NCI-H146 treated with DMSO at 0.1 percent for 48 hours (cell line): Measurements from ENCODE around the gene INPP5A.

Source experiments
- DNase-seq: peaks from one replicate; lab custom pipeline; 2025; ENCODE audit not compliant: unreplicated experiment; lab: John Stamatoyannopoulos, UW

Gene INPP5A

GRCh38 chr10:132776186-132776585, 238.6 kb downstream of the INPP5A start:
- no peak for DNase-seq

GRCh38 chr10:132776821-132777220, 239.2 kb downstream of the INPP5A start:
- DNase-seq: no peak

DNA sequence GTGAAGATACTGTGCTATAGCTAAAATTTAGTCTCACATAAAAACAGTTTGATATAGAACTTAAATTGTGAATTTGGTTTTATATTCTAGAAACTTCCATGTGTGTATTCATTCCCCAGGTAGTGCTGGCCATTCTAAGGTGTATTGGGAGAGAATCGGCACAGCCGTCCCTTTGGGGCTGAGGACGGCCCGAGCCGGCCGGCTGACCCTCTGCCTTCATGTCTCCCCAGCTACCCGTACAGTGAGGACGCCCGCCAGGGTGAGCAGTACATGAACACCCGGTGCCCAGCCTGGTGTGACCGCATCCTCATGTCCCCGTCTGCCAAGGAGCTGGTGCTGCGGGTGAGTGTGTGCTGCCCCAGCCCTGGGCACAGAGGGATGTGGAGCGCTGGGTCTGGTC, 239.9 kb downstream of the INPP5A start:
- DNase-seq: no peak

DNA sequence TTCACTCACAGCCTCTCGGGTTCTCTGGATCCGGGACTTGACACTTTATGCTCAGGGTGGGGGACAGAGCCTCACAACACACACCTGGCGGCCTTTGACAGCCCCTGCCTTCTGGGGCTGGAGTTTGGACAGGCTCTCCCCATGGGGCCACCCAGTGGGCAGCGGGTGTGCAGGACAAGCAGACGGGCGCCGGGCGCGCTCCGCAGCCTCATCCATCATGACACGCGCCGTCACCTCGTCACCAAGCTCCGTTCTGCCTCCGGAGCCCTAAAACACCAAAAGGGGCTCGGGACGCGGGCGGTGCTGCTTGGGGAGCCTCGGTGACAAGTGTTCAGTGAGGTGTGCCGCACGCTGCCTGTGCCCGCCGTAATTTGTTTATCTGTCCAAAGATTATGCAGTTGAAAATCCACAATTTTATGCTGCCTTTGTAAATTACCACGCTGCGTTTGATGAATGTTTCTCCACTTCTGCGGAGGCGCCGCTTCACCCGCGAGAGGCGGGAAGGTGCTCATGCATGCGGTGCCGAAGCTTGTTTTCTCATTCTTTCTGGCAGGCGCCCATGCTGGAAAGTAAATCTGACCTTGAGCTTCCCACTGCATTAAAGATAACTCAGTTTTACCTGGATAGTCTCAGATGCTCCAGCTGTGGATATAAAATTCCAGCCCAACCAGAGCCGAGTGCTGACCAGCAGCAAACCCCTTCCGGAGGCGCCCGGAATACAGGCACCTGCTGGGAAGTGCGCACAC, 242.1 kb downstream of the INPP5A start:
- no peak for DNase-seq

- no peak for DNase-seq
Observed at GRCh38 chr10:132780356-132780755, 242.8 kb downstream of the INPP5A start.

GRCh38 chr10:132781556-132781955, 244.0 kb downstream of the INPP5A start:
- no peak for DNase-seq

GRCh38 chr10:132783165-132783939, 245.8 kb downstream of the INPP5A start:
- DNase-seq: no peak

DNA sequence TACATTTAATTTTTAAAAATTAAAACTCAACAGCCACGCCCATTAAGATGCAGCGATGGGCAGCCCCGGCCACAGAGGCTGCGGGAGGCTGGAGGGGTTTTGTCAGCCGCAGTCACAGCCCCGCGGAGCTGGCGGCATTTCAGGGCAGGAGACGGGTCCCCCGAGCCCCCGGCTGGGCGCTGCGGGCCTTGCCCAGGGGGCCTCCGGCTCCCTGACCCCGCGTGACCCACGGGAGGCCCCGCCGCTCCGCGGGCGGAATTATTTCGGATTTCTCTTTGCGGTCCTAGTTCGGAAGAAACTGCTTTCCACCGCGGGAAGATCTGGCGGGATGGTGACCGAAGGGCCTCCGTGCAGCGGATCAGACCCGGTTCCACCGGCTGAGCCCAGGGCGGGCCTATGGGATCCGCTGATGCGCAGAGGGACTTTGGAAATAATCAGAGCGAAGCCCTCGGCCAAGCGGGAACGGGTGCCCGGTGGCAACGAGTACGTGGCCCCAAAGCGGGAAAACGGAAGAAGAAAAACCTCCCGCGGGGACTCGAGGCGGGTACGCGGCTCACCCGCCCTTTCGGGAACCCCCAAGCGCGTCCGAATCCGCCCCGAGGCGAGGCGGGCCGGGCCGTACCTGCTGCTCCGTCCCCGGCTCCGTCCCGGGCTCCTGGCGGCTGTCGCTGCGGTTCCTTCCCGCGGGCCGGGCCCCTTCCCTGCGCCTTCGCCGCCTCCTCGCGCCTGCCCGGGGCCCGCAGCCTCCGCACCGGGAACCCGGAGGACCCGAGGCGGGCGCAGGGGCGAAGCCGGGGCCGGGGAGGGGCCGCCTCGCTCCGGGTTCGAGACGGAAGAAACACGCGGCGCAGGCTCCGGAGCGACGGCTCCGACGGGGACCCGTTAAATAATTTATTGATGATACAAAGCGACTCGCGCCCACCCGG, 246.6 kb downstream of the INPP5A start:
- no peak for DNase-seq

- DNase-seq: no peak
Observed at GRCh38 chr10:132784866-132785722, 247.5 kb downstream of the INPP5A start.

DNA sequence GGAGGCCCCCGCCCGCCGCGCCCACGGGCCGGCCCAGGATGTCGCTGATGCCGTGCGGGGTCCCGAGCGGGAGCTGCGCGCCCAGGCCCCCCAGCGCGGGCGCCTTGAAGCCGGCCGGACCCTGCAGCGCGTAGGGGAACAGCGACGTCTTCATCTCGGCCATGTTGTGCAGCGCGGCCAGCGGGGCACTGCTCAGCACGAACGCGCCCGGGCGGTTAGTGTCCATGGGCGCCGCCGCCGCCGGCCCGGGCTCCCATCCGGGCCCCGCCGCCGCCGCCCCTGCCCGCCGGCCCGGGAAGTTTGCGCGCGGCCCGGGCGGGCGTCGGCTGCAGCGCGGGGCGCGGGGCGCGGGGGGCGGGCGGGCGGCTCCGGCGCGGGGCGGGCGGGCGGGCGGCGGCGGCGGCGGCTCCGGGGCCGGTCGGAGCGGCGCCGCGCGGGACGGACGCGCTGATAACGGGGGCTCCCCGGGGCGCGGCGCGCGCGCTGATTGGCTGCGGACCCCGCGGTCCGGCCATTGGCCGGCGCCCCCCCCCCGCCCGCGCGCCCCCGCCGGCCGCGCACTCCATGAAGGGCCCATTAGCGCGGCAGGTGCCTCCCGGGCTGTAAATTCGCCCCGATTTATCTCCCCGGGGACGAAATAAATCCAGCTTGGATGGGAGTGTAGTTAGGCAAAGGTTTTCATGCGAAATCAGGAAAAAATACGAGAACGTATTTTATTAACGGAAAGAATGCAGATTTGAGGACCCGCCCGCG, 248.3 kb downstream of the INPP5A start, which contains the start of gene NKX6-2:
NKX6-2 (minus strand) TSS at position 425 of the 753 bp plus-strand sequence; CDS start at position 226, 199 bp downstream.
- DNase-seq: no peak

DNA sequence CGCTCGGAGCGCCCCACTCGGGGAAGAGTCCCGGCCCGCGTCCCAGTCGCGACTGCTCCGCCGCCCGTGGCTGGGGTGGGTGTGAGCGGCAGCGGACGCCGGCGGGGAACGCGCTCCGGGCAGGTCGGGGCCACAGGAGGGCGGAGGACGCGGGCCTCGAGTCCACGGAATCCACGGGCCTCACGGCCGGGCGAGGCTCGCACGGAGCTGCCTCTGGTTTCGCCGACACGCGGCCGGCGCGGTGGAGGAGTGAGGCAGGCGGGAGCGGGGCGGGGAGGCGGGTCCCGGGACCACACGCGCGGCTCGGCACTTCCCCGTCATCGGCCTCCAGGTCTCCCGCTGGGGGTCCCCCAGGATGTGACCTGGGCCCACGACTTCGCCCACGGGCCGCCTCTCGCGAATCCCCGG, 248.9 kb downstream of the INPP5A start:
- no peak for DNase-seq

DNA sequence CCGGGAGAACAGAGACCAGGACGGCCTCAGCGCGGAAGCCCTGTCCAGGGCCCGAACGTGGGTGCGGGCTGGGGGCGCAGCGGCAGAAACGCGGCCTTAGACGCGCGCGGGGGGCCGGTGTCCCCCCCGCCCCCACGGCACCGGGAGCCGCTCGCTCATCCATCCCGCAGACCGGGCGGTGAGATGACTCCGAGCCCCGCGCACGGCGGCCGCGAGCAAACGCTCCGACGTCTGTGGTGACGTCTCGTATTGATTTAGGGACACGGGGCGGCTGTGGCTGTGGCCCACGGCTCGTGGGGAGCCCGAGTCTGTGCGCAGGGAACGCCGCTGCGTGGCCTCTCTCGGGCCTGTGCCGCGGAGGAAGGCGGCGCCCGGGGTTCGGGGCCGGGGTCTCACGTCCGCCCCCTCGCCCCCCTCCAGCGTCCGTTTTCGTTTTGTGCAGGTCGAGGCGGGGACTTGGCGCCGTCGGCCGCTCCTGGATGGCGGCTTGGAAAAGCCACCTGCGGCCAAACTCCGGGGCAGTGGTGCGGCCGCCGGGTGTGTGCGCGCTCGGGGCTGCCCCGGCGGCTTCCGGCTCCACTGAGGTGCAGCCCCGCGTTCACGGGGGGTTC, 249.4 kb downstream of the INPP5A start:
- DNase-seq: no peak

GRCh38 chr10:132787495-132788179, 250.1 kb downstream of the INPP5A start:
- DNase-seq: no peak

GRCh38 chr10:132788180-132788830, 250.7 kb downstream of the INPP5A start:
- DNase-seq: no peak

GRCh38 chr10:132788831-132789219, 251.2 kb downstream of the INPP5A start:
- no peak for DNase-seq

DNA sequence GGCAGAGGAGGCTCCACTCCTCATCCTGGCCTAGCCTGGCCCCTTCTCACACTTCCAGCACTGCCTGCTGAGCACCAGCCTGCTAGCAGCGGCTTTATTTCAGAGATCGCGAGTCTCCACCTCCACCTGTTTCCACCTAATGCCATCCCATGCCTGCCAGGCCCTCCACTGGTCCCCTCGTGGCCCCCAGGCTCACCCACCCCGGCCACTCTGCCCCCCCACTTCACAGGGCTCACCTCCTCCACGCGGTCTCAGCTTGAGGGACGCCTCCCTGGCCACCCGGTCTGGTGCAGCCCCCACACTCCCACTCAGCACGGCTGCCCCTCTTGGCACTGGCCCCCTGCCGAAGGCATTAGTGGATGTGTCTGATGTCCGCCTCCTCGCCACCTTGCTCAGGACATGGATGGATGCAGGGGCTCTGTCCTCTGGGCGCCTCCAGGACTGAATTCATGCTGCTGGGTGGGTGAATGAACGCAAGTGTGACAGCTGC, 252.1 kb downstream of the INPP5A start:
- DNase-seq: no peak

- DNase-seq: no peak
Observed at GRCh38 chr10:132790470-132790869, 252.9 kb downstream of the INPP5A start.
